HepG2 (cell line): Measurements from ENCODE around the gene TTN. TPM values are rescaled to one million over a fixed set of nuclear protein-coding genes. Genes with fewer than 3 reads are reported as not detected.

Experiments
- ATAC-seq: fragments of 200-7000 bp; cut with Tn5 transposase; 3 replicates; pipeline ENCODE4 v1.9.1; 2020; ENCODE audit warnings: mild to moderate bottlenecking, moderate library complexity
- BruUV-seq: library from RNA; stranded (reverse); fragments of 400-500 nt; replicated peaks from 2 replicates; lab custom pipeline; 2021; lab: Mats Ljungman, UMichigan
- CTCF ChIA-PET: fragments of 300-600 bp; formaldehyde crosslinking; extraction: SDS; loops from one replicate; lab custom pipeline; 2021; ENCODE audit warnings: low total read pairs, inconsistent platforms, low intra/inter-chr PET ratio; lab: Yijun Ruan, JAX
- POLR2A ChIA-PET: fragments of 350-600 bp; sonication (Branson Sonifier 250); formaldehyde crosslinking; loops from one replicate; lab custom pipeline; 2020; ENCODE audit warnings: antibody characterized with exemption, inconsistent platforms; lab: Yijun Ruan, JAX
- DNase-seq: peaks from one replicate; pipeline ENCODE4 v3.0.0-alpha.2; 2015; ENCODE audit warnings: low spot score
- FAIRE-seq: peaks from 3 replicates; lab custom pipeline; 2011; peaks lifted over from hg19 to GRCh38; lab: Jason Lieb, UNC
- H2AFZ ChIP-seq: one replicate; pipeline ENCODE4 v1.6.1; 2011; ENCODE audit warnings: low read length, inconsistent platforms
- H3K27ac ChIP-seq: fragments of 300-600 bp; 3 replicates; pipeline ENCODE4 v1.8.0; 2011; ENCODE audit warnings: mixed run types, mild to moderate bottlenecking, mixed read lengths, low read length, inconsistent platforms; ENCODE audit not compliant: insufficient read depth; ENCODE audit errors: extremely low read length
- H3K27me3 ChIP-seq, 2 experiments: fragments of 200-600 bp in 1 of 2; 2 replicates in 1 of 2; 3 replicates in 1 of 2; pipeline versions ENCODE4 v1.6.0 to v1.8.0; 2011; ENCODE audit warnings: low read length in 2 of 2, mild to moderate bottlenecking in 2 of 2, moderate library complexity in 2 of 2, inconsistent platforms in 1 of 2; ENCODE audit not compliant: insufficient read depth in 2 of 2, control insufficient read depth in 1 of 2
- H3K36me3 ChIP-seq, 2 experiments: fragments of 200-600 bp in 1 of 2; replicated peaks in 1 of 2; 2 replicates in 1 of 2; 3 replicates in 1 of 2; pipeline versions ENCODE4 v1.5.1 to v1.8.0; 2011; ENCODE audit warnings: low read length in 2 of 2, inconsistent platforms in 1 of 2; ENCODE audit not compliant: insufficient read depth in 2 of 2, control insufficient read depth in 1 of 2
- H3K4me1 ChIP-seq: 2 replicates; pipeline ENCODE4 v1.5.1; 2012; ENCODE audit warnings: low read length, inconsistent platforms; ENCODE audit not compliant: insufficient read depth
- H3K4me2 ChIP-seq: 2 replicates; pipeline ENCODE4 v1.6.0; 2011; ENCODE audit warnings: low read depth, low read length, inconsistent platforms
- H3K4me3 ChIP-seq, 3 experiments: fragments of 200-600 bp in 1 of 3; sonication (generic), shearing (Covaris generic) in 1 of 3; replicated peaks in 1 of 3; 2 replicates each; pipeline ENCODE4 v1.5.1; 2011 to 2016; ENCODE audit warnings: low read length in 3 of 3, inconsistent platforms in 2 of 3, low read depth in 2 of 3, mild to moderate bottlenecking in 2 of 3, control low read depth in 1 of 3, mixed read lengths in 1 of 3; ENCODE audit not compliant: insufficient read depth in 1 of 3
- H3K79me2 ChIP-seq: one replicate; pipeline ENCODE4 v1.6.1; 2011; ENCODE audit warnings: low read length, inconsistent platforms; ENCODE audit not compliant: insufficient read depth
- H3K9ac ChIP-seq: 2 replicates; pipeline ENCODE4 v1.6.0; 2011; ENCODE audit warnings: mild to moderate bottlenecking, low read depth, low read length, inconsistent platforms; ENCODE audit not compliant: insufficient read depth
- H3K9me3 ChIP-seq: 2 replicates; pipeline ENCODE4 v1.5.1; 2012; ENCODE audit warnings: mild to moderate bottlenecking, low read length
- H4K20me1 ChIP-seq: 2 replicates; pipeline ENCODE4 v1.6.0; 2011; ENCODE audit warnings: inconsistent platforms, mild to moderate bottlenecking, low read length, moderate library complexity; ENCODE audit not compliant: insufficient read depth
- CHD4 ChIP-seq: fragments of 200-600 bp; sonication (generic); IDR thresholded peaks from 2 replicates; pipeline ENCODE4 v1.7.0; 2017; ENCODE audit warnings: mild to moderate bottlenecking, low read length, borderline replicate concordance
- EEA1 ChIP-seq: sonication (generic); formaldehyde crosslinking; IDR thresholded peaks from 2 replicates; pipeline ENCODE4 v1.5.1; 2020; ENCODE audit warnings: mild to moderate bottlenecking, missing genetic modification reagents, borderline replicate concordance
- IKZF1 ChIP-seq: fragments of 450-650 bp; IDR thresholded peaks from 2 replicates; pipeline ENCODE4 v1.7.1; 2016
- JUND ChIP-seq: sonication (generic); formaldehyde crosslinking; IDR thresholded peaks from 2 replicates; pipeline ENCODE4 v1.8.0; 2022; ENCODE audit warnings: mild to moderate bottlenecking, missing genetic modification reagents
- KDM5A ChIP-seq: fragments of 200-600 bp; sonication (generic); IDR thresholded peaks from 2 replicates; pipeline ENCODE4 v1.7.0; 2018; ENCODE audit warnings: antibody characterized with exemption, mild to moderate bottlenecking, low read length, borderline replicate concordance
- KMT2A ChIP-seq: sonication (generic); formaldehyde crosslinking; IDR thresholded peaks from 2 replicates; pipeline ENCODE4 v1.4.0; 2020; ENCODE audit warnings: missing genetic modification reagents
- PCBP1 ChIP-seq: fragments of 200-400 bp; formaldehyde crosslinking; IDR thresholded peaks from 2 replicates; pipeline ENCODE4 v1.6.1; 2017; ENCODE audit warnings: mild to moderate bottlenecking, low read depth, low read length, borderline replicate concordance
- TBX2 ChIP-seq: sonication (generic); formaldehyde crosslinking; IDR thresholded peaks from 2 replicates; pipeline ENCODE4 v1.5.0; 2020; ENCODE audit warnings: missing genetic modification reagents, mild to moderate bottlenecking, borderline replicate concordance
- ZC3H13 ChIP-seq: sonication (generic); formaldehyde crosslinking; IDR thresholded peaks from 2 replicates; pipeline ENCODE4 v1.8.1; 2023; ENCODE audit warnings: mild to moderate bottlenecking, missing genetic modification reagents, moderate library complexity
- ZFAT ChIP-seq: sonication (generic); formaldehyde crosslinking; conservative IDR thresholded peaks from 2 replicates; pipeline ENCODE4 v1.8.1; 2023; ENCODE audit warnings: missing genetic modification reagents, inconsistent platforms
- ZNF781 ChIP-seq: sonication (generic); formaldehyde crosslinking; IDR thresholded peaks from 2 replicates; pipeline ENCODE4 v1.5.1; 2020; ENCODE audit warnings: borderline replicate concordance, mild to moderate bottlenecking, missing genetic modification reagents; ENCODE audit errors: not compliant biosample characterization
- ZNF816 ChIP-seq: sonication (generic); formaldehyde crosslinking; IDR thresholded peaks from 2 replicates; pipeline ENCODE4 v1.8.0; 2022; ENCODE audit warnings: missing genetic modification reagents, mild to moderate bottlenecking, borderline replicate concordance
- WGBS: methylation state at CpG from one replicate; pipeline ENCODE4 v1.1.6; 2017; ENCODE audit warnings: low lambda C conversion rate; 5-methylcytosine and 5-hydroxymethylcytosine counted together
- in situ Hi-C: cut with HindIII; loops from 2 replicates; pipeline ENCODE4 v1.10.0; 2017; ENCODE audit warnings: low pct_unique_long_range_greater_than_20kb; ENCODE audit not compliant: extremely low pct_ligation_motif_present
- intact Hi-C: fragments of 100-400 bp; cut with micrococcal nuclease; formaldehyde crosslinking; loops from one replicate; pipeline ENCODE4 v1.10.0; 2022; ENCODE audit not compliant: unreplicated experiment
- polyA plus RNA-seq, 8 experiments: library from polyadenylated mRNA; depleted of rRNA in 3 of 8; stranded (reverse) in 7 of 8; unstranded in 1 of 8; fragments of >200 nt; fragmentation: Illumina TruSeq in 4 of 8; extraction: Trizol in 4 of 8; gene quantifications; 2 replicates each; pipeline versions ENCODE4 v1.2.1 to v1.2.3, GENCODE V29; 2011 to 2016; ENCODE audit warnings: low read depth in 4 of 8, missing spikeins in 1 of 8, mixed read lengths in 1 of 8; ENCODE audit not compliant: insufficient read depth in 1 of 8
- total RNA-seq, 5 experiments: library from RNA; depleted of rRNA; stranded (reverse); fragments of >200 nt; fragmentation: Illumina TruSeq; extraction: Trizol; gene quantifications; 2 replicates each; pipeline ENCODE4 v1.2.3, GENCODE V29; 2016; ENCODE audit warnings: low read depth in 1 of 5
- TF ChIP-seq, protein P1 (sequence below): sonication (generic); formaldehyde crosslinking; IDR thresholded peaks from 2 replicates; pipeline ENCODE4 v1.4.0; 2020; ENCODE audit warnings: mild to moderate bottlenecking, missing genetic modification reagents

Gene TTN
- total and polyA plus RNA-seq, 2 of the 13 experiments (the other 11 are each of a cell fraction or from before 2014, with no cell fraction given), result under 0.01 TPM

DNA sequence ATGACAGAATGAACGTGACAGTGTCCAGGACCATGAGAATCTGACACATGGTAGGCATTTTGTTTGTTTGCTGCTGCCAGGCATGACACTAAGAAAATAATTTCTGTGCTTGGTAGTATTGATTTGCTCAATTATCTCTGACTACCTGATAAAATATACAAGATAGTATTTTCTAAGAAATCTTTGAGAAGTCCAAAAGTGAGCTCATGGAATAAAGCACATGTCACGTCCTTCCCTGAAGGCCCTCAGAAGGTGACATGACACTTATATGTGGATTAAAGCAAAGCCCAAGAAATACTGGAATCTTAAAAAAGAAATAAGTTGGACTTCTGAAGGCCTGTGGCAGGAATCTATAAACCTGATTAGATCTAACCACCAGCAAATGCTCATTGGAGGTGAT lies 3.8 kb upstream of the TTN start (continued):
- TF ChIP-seq TBX2 (CRISPR knock-in tag) (no peak), EEA1 (CRISPR knock-in tag) (no peak)

DNA sequence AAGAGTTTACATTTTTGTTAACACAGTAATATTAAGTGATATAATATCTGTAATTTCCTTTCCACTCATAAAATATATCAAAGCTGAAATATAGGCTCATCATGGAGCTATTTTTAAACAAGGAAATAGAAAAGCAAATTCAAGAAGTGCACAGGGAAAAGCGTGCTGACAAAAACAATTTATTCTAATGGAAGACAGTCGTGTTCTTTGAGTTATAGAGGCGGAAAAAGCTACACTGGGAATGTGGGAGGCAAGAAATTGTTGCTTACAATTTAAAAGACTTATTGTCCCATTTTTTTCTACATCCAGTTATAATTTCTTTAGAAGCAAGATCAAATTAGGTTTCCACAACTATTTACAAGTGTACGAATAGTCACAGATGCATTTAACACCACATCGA lies 3.2 kb upstream of the TTN start:
- no peak overlapping the region for H3K9ac ChIP-seq
- H4K20me1 ChIP-seq, result no peaks in the 10 kb centered on the region
- H3K36me3 ChIP-seq, result no peaks in the 10 kb centered on the region
- H3K4me2 ChIP-seq, result no peak overlapping the region
- intact Hi-C loops (no loop called here), in situ Hi-C loops (no loop called here)
- no peak for FAIRE-seq
- no peaks in the 10 kb centered on the region for H3K27me3 ChIP-seq
- 2% methylated on average over 5 of the region's 5 CpGs for WGBS
- POLR2A ChIA-PET, result no interaction called here
- CTCF ChIA-PET, result no interaction called here
- no peak overlapping the region for H2AFZ ChIP-seq
- ATAC-seq, result no peak
- H3K79me2 ChIP-seq, result no peaks in the 10 kb centered on the region
- no peaks in the 10 kb centered on the region for H3K9me3 ChIP-seq
- H3K4me1 ChIP-seq, result no peaks in the 10 kb centered on the region
- DNase-seq, result no peak
- BruUV-seq, result no TSS peak
- H3K27ac ChIP-seq, result no peak overlapping the region
- TF ChIP-seq ZNF781 (CRISPR knock-in tag) (no peak), JUND (no peak), KMT2A (CRISPR knock-in tag) (no peak), CHD4 (no peak), ZFAT (no peak), KDM5A (no peak), PCBP1 (no peak), ZC3H13 (CRISPR knock-in tag) (no peak), IKZF1 (no peak), ZNF816 (CRISPR knock-in tag) (no peak)
- TF ChIP-seq, protein P1, sequence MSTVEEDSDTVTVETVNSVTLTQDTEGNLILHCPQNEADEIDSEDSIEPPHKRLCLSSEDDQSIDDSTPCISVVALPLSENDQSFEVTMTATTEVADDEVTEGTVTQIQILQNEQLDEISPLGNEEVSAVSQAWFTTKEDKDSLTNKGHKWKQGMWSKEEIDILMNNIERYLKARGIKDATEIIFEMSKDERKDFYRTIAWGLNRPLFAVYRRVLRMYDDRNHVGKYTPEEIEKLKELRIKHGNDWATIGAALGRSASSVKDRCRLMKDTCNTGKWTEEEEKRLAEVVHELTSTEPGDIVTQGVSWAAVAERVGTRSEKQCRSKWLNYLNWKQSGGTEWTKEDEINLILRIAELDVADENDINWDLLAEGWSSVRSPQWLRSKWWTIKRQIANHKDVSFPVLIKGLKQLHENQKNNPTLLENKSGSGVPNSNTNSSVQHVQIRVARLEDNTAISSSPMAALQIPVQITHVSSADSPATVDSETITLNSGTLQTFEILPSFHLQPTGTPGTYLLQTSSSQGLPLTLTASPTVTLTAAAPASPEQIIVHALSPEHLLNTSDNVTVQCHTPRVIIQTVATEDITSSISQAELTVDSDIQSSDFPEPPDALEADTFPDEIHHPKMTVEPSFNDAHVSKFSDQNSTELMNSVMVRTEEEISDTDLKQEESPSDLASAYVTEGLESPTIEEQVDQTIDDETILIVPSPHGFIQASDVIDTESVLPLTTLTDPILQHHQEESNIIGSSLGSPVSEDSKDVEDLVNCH (CRISPR knock-in tag), result no peak
- TF ChIP-seq, all 625 proteins: peak for 0
- H3K4me3 ChIP-seq, result no peak overlapping the region
